IMR-90 (cell line): ENCODE data around the gene LPIN1. TPM values are rescaled to one million over a fixed set of nuclear protein-coding genes. Genes with fewer than 3 reads are reported as not detected.
"Not testable (repeated sequence)": the region's sequence is repeated elsewhere in the genome, so short reads cannot be mapped to it uniquely, and the experiment has no call there.

ENCODE experiments used
- ATAC-seq: fragments of 200-7000 bp; cut with Tn5 transposase; 2 replicates; pipeline ENCODE4 v1.9.1; 2020; ENCODE audit warnings: low read depth, mild to moderate bottlenecking, moderate library complexity
- BruUV-seq: library from RNA; stranded (reverse); fragments of 400-500 nt; replicated peaks from 2 replicates; lab custom pipeline; 2021; lab: Mats Ljungman, UMichigan
- CTCF ChIA-PET: fragments of 300-600 bp; formaldehyde crosslinking; extraction: SDS; loops from one replicate; lab custom pipeline; 2021; ENCODE audit warnings: antibody characterized with exemption; lab: Yijun Ruan, JAX
- POLR2A ChIA-PET: fragments of 300-600 bp; sonication (Branson Sonifier 250); formaldehyde crosslinking; loops from one replicate; lab custom pipeline; 2022; ENCODE audit warnings: antibody characterized with exemption; ENCODE audit not compliant: unreplicated experiment; lab: Charles Lee
- DNase-seq: peaks from one replicate; pipeline ENCODE4 v3.0.0; 2013
- H2AFZ ChIP-seq: replicated peaks from 2 replicates; pipeline ENCODE3; 2013; ENCODE audit warnings: low read length, mild to moderate bottlenecking; ENCODE audit not compliant: poor library complexity
- H2AK5ac ChIP-seq: 2 replicates; pipeline ENCODE4 v1.6.1; 2013; ENCODE audit warnings: low read depth, low read length, inconsistent platforms
- H2AK9ac ChIP-seq: replicated peaks from 2 replicates; pipeline ENCODE3; 2013; ENCODE audit warnings: mild to moderate bottlenecking, low read depth, low read length, moderate library complexity; ENCODE audit not compliant: poor library complexity
- H2BK120ac ChIP-seq: 2 replicates; pipeline ENCODE4 v1.6.1; 2013; ENCODE audit warnings: low read depth, low read length, inconsistent platforms
- H2BK15ac ChIP-seq: 3 replicates; pipeline ENCODE4 v1.6.1; 2013; ENCODE audit warnings: low read depth, low read length, inconsistent platforms
- H2BK20ac ChIP-seq: 2 replicates; pipeline ENCODE4 v1.6.1; 2013; ENCODE audit warnings: low read depth, mild to moderate bottlenecking, inconsistent platforms, low read length, moderate library complexity
- H2BK5ac ChIP-seq: 2 replicates; pipeline ENCODE4 v1.6.1; 2013; ENCODE audit warnings: mild to moderate bottlenecking, low read depth, low read length, inconsistent platforms; ENCODE audit not compliant: poor library complexity, severe bottlenecking
- H3K14ac ChIP-seq: replicated peaks from 2 replicates; pipeline ENCODE4 v1.6.1; 2013; ENCODE audit warnings: low read depth, low read length, inconsistent platforms
- H3K18ac ChIP-seq: 2 replicates; pipeline ENCODE4 v1.6.1; 2013; ENCODE audit warnings: low read depth, low read length, control low read depth
- H3K23ac ChIP-seq: 2 replicates; pipeline ENCODE4 v1.6.1; 2013; ENCODE audit warnings: low read depth, low read length, inconsistent platforms
- H3K27ac ChIP-seq: 2 replicates; pipeline ENCODE4 v1.5.1; 2013; ENCODE audit warnings: mild to moderate bottlenecking, control low read depth, low read length; ENCODE audit not compliant: insufficient read depth
- H3K27me3 ChIP-seq: 2 replicates; pipeline ENCODE4 v1.6.1; 2013; ENCODE audit warnings: low read length; ENCODE audit not compliant: control insufficient read depth, insufficient read depth
- H3K36me3 ChIP-seq: 2 replicates; pipeline ENCODE4 v1.6.1; 2013; ENCODE audit warnings: low read length, mixed read lengths; ENCODE audit not compliant: control insufficient read depth, insufficient read depth
- H3K4ac ChIP-seq: 2 replicates; pipeline ENCODE4 v1.6.1; 2013; ENCODE audit warnings: low read depth, low read length, inconsistent platforms
- H3K4me1 ChIP-seq: 2 replicates; pipeline ENCODE4 v1.6.1; 2013; ENCODE audit warnings: low read length, mixed read lengths; ENCODE audit not compliant: control insufficient read depth, insufficient read depth
- H3K4me2 ChIP-seq: 2 replicates; pipeline ENCODE4 v1.6.1; 2013; ENCODE audit warnings: low read depth, mild to moderate bottlenecking, control low read depth, low read length, moderate library complexity
- H3K4me3 ChIP-seq: 2 replicates; pipeline ENCODE4 v1.5.1; 2013; ENCODE audit warnings: low read depth, mild to moderate bottlenecking, control low read depth, low read length, moderate library complexity; ENCODE audit not compliant: insufficient read depth
- H3K56ac ChIP-seq: 2 replicates; pipeline ENCODE4 v1.6.1; 2013; ENCODE audit warnings: low read length, inconsistent platforms; ENCODE audit not compliant: insufficient read depth; ENCODE audit errors: extremely low read depth
- H3K79me1 ChIP-seq, 2 experiments: 2 replicates each; pipeline ENCODE4 v1.6.1; 2013; ENCODE audit warnings: low read length in 2 of 2, inconsistent platforms in 1 of 2, low read depth in 1 of 2
- H3K9ac ChIP-seq: 2 replicates; pipeline ENCODE4 v1.6.1; 2013; ENCODE audit warnings: low read depth, low read length, control low read depth
- H3K9me1 ChIP-seq: 2 replicates; pipeline ENCODE4 v1.6.1; 2013; ENCODE audit warnings: low read length, inconsistent platforms; ENCODE audit not compliant: insufficient read depth
- H3K9me3 ChIP-seq: 2 replicates; pipeline ENCODE4 v1.6.1; 2013; ENCODE audit warnings: low read length; ENCODE audit not compliant: control insufficient read depth, insufficient read depth
- H4K20me1 ChIP-seq: 2 replicates; pipeline ENCODE4 v1.6.1; 2013; ENCODE audit warnings: low read length, inconsistent platforms; ENCODE audit not compliant: insufficient read depth
- H4K5ac ChIP-seq: 2 replicates; pipeline ENCODE4 v1.6.1; 2013; ENCODE audit warnings: mild to moderate bottlenecking, low read depth, low read length, control low read depth
- H4K8ac ChIP-seq, 2 experiments: 2 replicates each; pipeline ENCODE4 v1.6.1; 2013; ENCODE audit warnings: low read depth in 2 of 2, low read length in 2 of 2, control low read depth in 1 of 2, inconsistent platforms in 1 of 2
- H4K91ac ChIP-seq: 2 replicates; pipeline ENCODE4 v1.6.1; 2013; ENCODE audit warnings: low read depth, low read length, inconsistent platforms; ENCODE audit not compliant: insufficient read depth
- WGBS, 2 experiments: methylation state at CpG; one replicate each; pipeline versions ENCODE4 v1.1.5 to v1.1.7; 2013; ENCODE audit warnings: missing lambda C conversion rate in 2 of 2; ENCODE audit not compliant: insufficient read length in 1 of 2; ENCODE audit errors: extremely low coverage in 2 of 2; 5-methylcytosine and 5-hydroxymethylcytosine counted together
- dilution Hi-C: fragments of 300-500 bp; cut with HindIII; formaldehyde crosslinking; loops from one replicate; pipeline ENCODE4 v1.14.3; 2018; ENCODE audit warnings: low sequenced_read_pairs; ENCODE audit not compliant: unreplicated experiment
- in situ Hi-C: fragments of 300-500 bp; cut with MboI; formaldehyde crosslinking; loops from 3 replicates; pipeline ENCODE4 v1.14.3; 2019; ENCODE audit warnings: low sequenced_read_pairs, inconsistent platforms, mixed read lengths
- intact Hi-C: fragments of 100-400 bp; cut with micrococcal nuclease; formaldehyde crosslinking; loops from 2 replicates; pipeline ENCODE4 v1.10.0; 2022
- polyA plus RNA-seq, 3 experiments: library from polyadenylated mRNA; depleted of rRNA; stranded (reverse); fragments of >200 nt; gene quantifications; 2 replicates each; pipeline ENCODE4 v1.2.3, GENCODE V29; 2012; ENCODE audit warnings: low replicate concordance in 1 of 3
- total RNA-seq: library from RNA; depleted of rRNA; stranded (reverse); fragments of >200 nt; gene quantifications from 2 replicates; pipeline ENCODE4 v1.2.3, GENCODE V29; 2012

Gene LPIN1
- total and polyA plus RNA-seq, 2 of the 4 experiments (the other 2 are of a cell fraction), result 21.3 to 25.1 TPM

DNA sequence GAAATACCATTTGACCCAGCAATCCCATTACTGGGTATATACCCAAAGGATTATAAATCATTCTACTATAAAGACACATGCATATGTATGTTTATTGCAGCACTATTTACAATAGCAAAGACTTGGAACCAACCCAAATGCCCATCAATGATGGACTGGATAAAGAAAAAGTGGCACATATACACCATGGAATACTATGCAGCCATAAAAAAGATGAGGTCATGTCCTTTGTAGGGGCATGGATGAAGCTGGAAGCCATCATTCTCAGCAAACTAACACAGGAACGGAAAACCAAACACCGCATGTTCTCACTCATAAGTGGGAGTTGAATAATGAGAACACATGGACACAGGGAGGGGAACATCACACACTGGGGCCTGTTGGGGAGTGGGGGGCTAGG is 8.6 kb upstream of the LPIN1 start:
- POLR2A ChIA-PET, H3K4me3 ChIP-seq, H2BK120ac ChIP-seq, H3K9ac ChIP-seq, H3K9me3 ChIP-seq, H3K36me3 ChIP-seq, H2BK5ac ChIP-seq, BruUV-seq, H3K9me1 ChIP-seq, H3K23ac ChIP-seq, H3K4ac ChIP-seq, DNase-seq, H2AK9ac ChIP-seq, H3K56ac ChIP-seq, H3K4me2 ChIP-seq, in situ Hi-C loops, H2AFZ ChIP-seq, dilution Hi-C loops, H3K27ac ChIP-seq, H3K18ac ChIP-seq, H4K20me1 ChIP-seq, H4K91ac ChIP-seq, H3K4me1 ChIP-seq, H4K8ac ChIP-seq, H2BK20ac ChIP-seq, H3K79me1 ChIP-seq, H2AK5ac ChIP-seq, H4K5ac ChIP-seq, H3K14ac ChIP-seq, ATAC-seq, H2BK15ac ChIP-seq: not testable (repeated sequence)
- no CpG with 5 or more reads among the region's 2 CpGs for WGBS, 2 experiments
- peaks cover 12% of the 10 kb centered on the region for H3K27me3 ChIP-seq
- CTCF ChIA-PET, result interaction anchor here (1.0 to 1.7 kb wide), 2 partner anchors 15 to 41 kb away, joined by 5 read pairs; no protein-coding TSS in a partner anchor
- intact Hi-C loops, result loop anchor here (1.0 to 2.0 kb wide), 2 partner anchors 41 to 1269 kb away; no protein-coding TSS in a partner anchor
